Breast epithelium (tissue), 4 donors: ENCODE data around the gene KRTAP4-3. TPM values are rescaled to one million over a fixed set of nuclear protein-coding genes. Genes with fewer than 3 reads are reported as not detected.

Experiments used
- DNase-seq, 2 donors: peaks; one replicate each; pipeline ENCODE4 v3.0.0-alpha.2; 2019; ENCODE audit warnings: low spot score in 2 of 2
- H3K27ac ChIP-seq, 2 donors: fragments of 200-600 bp; sonication (generic) in 1 of 2; one replicate each; pipeline ENCODE4 v1.5.1; 2016 to 2019; ENCODE audit warnings: mild to moderate bottlenecking in 1 of 2
- H3K27me3 ChIP-seq, 2 donors: fragments of 200-600 bp; sonication (generic) in 1 of 2; one replicate each; pipeline versions ENCODE4 v1.5.1 to v1.6.0; 2017 to 2019; ENCODE audit warnings: control low read depth in 1 of 2, mild to moderate bottlenecking in 1 of 2
- H3K36me3 ChIP-seq: fragments of 200-600 bp; one replicate; pipeline ENCODE4 v1.5.1; 2019
- H3K4me1 ChIP-seq, 2 donors: fragments of 200-600 bp; sonication (generic); one replicate each; pipeline ENCODE4 v1.5.1; 2016 to 2019; ENCODE audit warnings: control low read depth in 1 of 2
- H3K4me3 ChIP-seq, 3 donors: fragments of 200-600 bp; sonication (generic); 1 replicate in 2 of 3; 2 replicates in 1 of 3; pipeline ENCODE4 v1.5.1; 2016 to 2019; ENCODE audit warnings: mild to moderate bottlenecking in 3 of 3, moderate library complexity in 2 of 3
- H3K9me3 ChIP-seq, 2 donors: fragments of 200-600 bp; sonication (generic) in 1 of 2; one replicate each; pipeline ENCODE4 v1.5.1; 2016 to 2019; ENCODE audit warnings: control low read depth in 1 of 2
- POLR2A ChIP-seq: fragments of 450-650 bp; IDR thresholded peaks from one replicate; pipeline ENCODE4 v1.6.1; 2016; ENCODE audit warnings: antibody characterized with exemption, mild to moderate bottlenecking, moderate library complexity
- POLR2AphosphoS5 ChIP-seq, 3 donors: sonication (generic); formaldehyde crosslinking; IDR thresholded peaks; one replicate each; pipeline ENCODE4 v1.6.1; 2017; ENCODE audit warnings: antibody characterized with exemption in 3 of 3
- intact Hi-C: fragments of 100-400 bp; cut with DNase I; formaldehyde crosslinking; loops from one replicate; pipeline ENCODE4 v1.15.1; 2023; ENCODE audit warnings: low total_unique reads
- total RNA-seq, 3 donors: library from RNA; depleted of rRNA; stranded (reverse); fragments of >200 nt; gene quantifications; one replicate each; pipeline ENCODE4 v1.1.0, GENCODE V29; 2016
- TF ChIP-seq, protein P1 (sequence below), 3 donors: fragments of 450-650 bp; IDR thresholded peaks; one replicate each; pipeline ENCODE4 v1.5.1; 2016 to 2017; ENCODE audit warnings: antibody characterized with exemption in 3 of 3, mild to moderate bottlenecking in 3 of 3, moderate library complexity in 3 of 3

KRTAP4-3 gene
- not detected for total RNA-seq

DNA sequence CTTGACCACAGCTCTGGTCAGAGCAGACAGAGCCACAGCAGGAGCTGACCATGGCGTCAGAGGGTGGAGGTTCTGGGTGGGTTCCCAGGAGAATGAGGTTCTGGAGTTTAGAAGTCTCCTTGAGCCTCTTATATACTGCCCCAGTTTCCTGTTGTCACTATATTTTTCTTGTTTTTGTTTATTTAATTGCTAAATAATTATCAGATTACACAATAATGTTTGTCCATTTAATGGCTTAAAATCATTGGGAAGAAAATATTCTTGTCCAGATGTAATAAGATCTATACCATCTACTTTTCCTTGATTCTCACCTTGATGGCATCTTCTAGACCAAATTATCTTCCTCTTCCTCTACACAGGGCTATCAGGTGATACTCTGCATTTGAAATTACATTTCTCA lies at the start of gene KRTAP4-3:
Gene KRTAP4-3 (minus strand): TSS at position 101 of the 400 bp plus-strand sequence. CDS start 49 bp downstream, at position 52.
- TF ChIP-seq POLR2AphosphoS5 (IDR thresholded peaks at IDR 0.05) (no peak), POLR2A (no peak)
- TF ChIP-seq, protein P1, sequence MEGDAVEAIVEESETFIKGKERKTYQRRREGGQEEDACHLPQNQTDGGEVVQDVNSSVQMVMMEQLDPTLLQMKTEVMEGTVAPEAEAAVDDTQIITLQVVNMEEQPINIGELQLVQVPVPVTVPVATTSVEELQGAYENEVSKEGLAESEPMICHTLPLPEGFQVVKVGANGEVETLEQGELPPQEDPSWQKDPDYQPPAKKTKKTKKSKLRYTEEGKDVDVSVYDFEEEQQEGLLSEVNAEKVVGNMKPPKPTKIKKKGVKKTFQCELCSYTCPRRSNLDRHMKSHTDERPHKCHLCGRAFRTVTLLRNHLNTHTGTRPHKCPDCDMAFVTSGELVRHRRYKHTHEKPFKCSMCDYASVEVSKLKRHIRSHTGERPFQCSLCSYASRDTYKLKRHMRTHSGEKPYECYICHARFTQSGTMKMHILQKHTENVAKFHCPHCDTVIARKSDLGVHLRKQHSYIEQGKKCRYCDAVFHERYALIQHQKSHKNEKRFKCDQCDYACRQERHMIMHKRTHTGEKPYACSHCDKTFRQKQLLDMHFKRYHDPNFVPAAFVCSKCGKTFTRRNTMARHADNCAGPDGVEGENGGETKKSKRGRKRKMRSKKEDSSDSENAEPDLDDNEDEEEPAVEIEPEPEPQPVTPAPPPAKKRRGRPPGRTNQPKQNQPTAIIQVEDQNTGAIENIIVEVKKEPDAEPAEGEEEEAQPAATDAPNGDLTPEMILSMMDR (IDR thresholded peaks at IDR 0.05) = no peak
- Histone ChIP-seq H3K27me3 (no peaks in the 10 kb centered on the region), H3K9me3 (no peaks in the 10 kb centered on the region), H3K4me1 (no peaks in the 10 kb centered on the region), H3K4me3 (no peak within 1 kb of the TSS), H3K36me3 (no peaks in the 10 kb centered on the region), H3K27ac (no peak within 1 kb of the TSS)
- intact Hi-C loops = no loop called here
- no peak for DNase-seq

DNA sequence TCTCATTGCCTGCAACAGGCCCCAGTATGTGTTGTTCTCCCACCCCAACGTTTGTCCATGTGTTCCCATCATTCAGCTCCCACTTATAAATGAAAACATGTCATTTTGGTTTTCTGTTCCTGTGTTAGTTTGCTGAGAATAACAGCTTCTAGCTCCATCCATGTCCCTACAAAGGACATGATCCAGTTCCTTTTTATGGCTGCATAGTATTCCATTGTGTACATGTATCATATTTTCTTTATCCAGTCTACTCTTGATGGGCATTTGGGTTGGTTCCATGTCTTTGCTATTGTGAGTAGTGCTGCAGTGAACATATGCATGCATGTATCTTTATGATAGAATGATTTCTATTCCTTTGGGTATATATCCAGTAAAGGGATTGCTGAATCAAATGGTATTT lies 47.7 kb upstream of the KRTAP4-3 start:
- no peaks in the 10 kb centered on the region for H3K9me3 ChIP-seq
- TF ChIP-seq POLR2AphosphoS5 (IDR thresholded peaks at IDR 0.05) (no peak), POLR2A (no peak)
- H3K27me3 ChIP-seq = no peaks in the 10 kb centered on the region
- DNase-seq = no peak
- no peaks in the 10 kb centered on the region for H3K36me3 ChIP-seq
- no peak overlapping the region for H3K27ac ChIP-seq
- H3K4me1 ChIP-seq = no peaks in the 10 kb centered on the region
- intact Hi-C loops = no loop called here
- no peak overlapping the region for H3K4me3 ChIP-seq

DNA sequence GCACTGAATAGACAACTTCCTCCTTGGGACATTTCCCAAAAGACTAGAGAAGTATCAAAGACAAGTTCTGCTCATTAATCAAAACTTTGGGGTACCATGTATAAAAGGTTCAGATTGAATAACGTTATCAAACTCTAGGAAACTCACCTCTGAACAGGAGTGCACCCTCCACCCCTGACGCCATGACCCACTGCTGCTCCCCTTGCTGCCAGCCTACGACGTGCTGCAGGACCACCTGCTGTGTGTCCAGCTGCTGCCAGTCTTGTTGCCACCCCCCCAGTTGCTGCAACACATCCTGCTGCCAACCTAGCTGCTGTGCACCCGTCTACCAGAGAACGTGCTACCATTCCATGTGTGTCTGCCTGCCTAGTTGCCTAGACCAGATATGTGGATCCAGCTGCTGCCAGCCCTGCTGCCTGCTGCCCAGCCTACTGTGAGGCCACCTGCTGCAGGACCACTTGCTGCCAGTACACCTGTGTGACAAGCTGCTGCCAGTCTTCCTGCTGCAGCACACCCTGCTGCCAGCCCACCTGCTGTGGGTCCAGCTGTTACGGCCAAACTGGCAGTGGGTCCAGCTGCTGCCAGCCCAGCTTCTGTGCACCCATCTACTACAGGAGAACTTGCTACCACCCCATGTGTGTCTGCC lies 44.6 kb upstream of the KRTAP4-3 start:
- TF ChIP-seq POLR2AphosphoS5 (IDR thresholded peaks at IDR 0.05) (no peak), POLR2A (no peak)
- TF ChIP-seq, protein P1 (IDR thresholded peaks at IDR 0.05) = no peak
- no peaks in the 10 kb centered on the region for H3K36me3 ChIP-seq
- no peak overlapping the region for H3K27ac ChIP-seq
- no peaks in the 10 kb centered on the region for H3K27me3 ChIP-seq
- no peak for DNase-seq
- H3K4me3 ChIP-seq = no peak overlapping the region
- H3K4me1 ChIP-seq = no peaks in the 10 kb centered on the region
- intact Hi-C loops = no loop called here
- H3K9me3 ChIP-seq = no peaks in the 10 kb centered on the region

DNA sequence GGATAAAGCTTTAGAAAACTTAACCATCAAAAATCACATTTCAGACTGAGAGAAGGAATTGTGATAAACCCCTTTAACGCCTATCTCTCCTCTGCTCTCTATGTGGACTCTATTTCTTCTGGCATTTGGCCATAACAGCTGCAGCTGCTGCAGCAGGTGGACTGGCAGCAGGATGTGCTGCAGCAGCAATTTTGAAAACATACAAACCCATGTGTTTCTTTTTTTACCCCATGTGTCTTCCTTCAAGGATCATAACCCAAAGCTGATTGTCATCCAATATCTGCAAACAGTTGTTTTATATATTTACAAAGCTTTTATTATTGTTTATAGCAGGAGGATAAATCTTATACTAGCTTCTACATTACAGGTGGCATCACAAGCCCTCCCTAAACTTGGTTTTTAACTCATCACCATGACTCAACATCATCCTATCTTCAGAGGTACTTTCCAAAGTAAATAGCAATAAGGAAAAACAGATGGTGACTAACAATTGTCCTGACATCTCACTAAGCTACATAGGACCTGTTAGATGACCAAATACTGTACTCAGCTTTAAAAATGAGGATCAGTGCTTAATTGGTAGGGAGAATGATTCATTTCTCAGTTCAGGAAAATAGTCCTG lies 43.9 kb upstream of the KRTAP4-3 start:
- no peaks in the 10 kb centered on the region for H3K27me3 ChIP-seq

DNA sequence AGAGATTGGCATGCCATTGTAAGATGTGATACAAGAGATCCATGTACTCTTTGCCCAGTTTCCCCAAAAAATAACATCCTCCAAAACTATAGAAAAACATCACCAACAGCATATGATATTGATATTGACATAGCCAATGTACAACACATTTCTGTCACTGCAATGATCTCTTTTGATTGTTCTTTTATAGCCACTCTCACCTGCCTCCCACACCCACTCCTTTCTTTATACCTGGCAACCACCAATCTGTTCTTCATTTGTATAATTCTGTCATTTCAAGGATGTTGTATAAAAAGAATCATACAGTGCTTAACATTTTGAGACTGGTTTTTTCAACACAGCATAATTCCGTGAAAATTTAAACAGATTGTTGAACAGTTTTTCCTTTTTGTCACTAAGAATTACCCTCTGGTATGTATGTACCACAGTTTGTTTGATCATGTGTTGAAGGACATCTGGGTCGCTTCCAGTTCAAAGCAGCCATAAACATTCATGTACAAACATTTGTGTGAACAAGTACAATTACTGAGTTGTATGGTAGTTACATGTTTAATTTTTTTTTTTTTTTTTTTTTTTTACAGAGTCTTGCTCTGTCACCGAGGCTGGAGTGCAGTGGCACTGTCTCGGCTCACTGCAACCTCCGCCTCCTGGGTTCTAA lies 31.5 kb upstream of the KRTAP4-3 start:
- no peaks in the 10 kb centered on the region for H3K27me3 ChIP-seq
- H3K36me3 ChIP-seq = no peaks in the 10 kb centered on the region
- H3K27ac ChIP-seq = no peak overlapping the region
- no peaks in the 10 kb centered on the region for H3K9me3 ChIP-seq
- no peak for DNase-seq
- no peaks in the 10 kb centered on the region for H3K4me1 ChIP-seq
- TF ChIP-seq, protein P1 (IDR thresholded peaks at IDR 0.05) = no peak
- no peak for TF ChIP-seq POLR2AphosphoS5 (IDR thresholded peaks at IDR 0.05)
- no peak for TF ChIP-seq POLR2A
- intact Hi-C loops = no loop called here
- H3K4me3 ChIP-seq = no peak overlapping the region

More for the DNA sequence above, 43.9 kb upstream of the KRTAP4-3 start:
- intact Hi-C loops = no loop called here
- H3K27ac ChIP-seq = no peak overlapping the region
- no peaks in the 10 kb centered on the region for H3K9me3 ChIP-seq
- H3K36me3 ChIP-seq = no peaks in the 10 kb centered on the region
- TF ChIP-seq, protein P1 (IDR thresholded peaks at IDR 0.05) = no peak
- TF ChIP-seq POLR2A (no peak), POLR2AphosphoS5 (IDR thresholded peaks at IDR 0.05) (no peak)
- DNase-seq = no peak
- H3K4me3 ChIP-seq = no peak overlapping the region
- H3K4me1 ChIP-seq = no peaks in the 10 kb centered on the region
